GM21723 (cell line): ENCODE data around the gene RAP1GDS1.
A peak's percentile ranks its signal among the peaks of the same experiment; 100 is the strongest.
"Not testable (repeated sequence)": the region's sequence is repeated elsewhere in the genome, so short reads cannot be mapped to it uniquely, and the experiment has no call there.

Experiments used
- ATAC-seq: cut with Tn5 transposase; IDR thresholded peaks from one replicate; pipeline ENCODE4 v1.9.1; 2021; ENCODE audit warnings: mild to moderate bottlenecking, moderate library complexity; ENCODE audit not compliant: unreplicated experiment

Gene RAP1GDS1

DNA sequence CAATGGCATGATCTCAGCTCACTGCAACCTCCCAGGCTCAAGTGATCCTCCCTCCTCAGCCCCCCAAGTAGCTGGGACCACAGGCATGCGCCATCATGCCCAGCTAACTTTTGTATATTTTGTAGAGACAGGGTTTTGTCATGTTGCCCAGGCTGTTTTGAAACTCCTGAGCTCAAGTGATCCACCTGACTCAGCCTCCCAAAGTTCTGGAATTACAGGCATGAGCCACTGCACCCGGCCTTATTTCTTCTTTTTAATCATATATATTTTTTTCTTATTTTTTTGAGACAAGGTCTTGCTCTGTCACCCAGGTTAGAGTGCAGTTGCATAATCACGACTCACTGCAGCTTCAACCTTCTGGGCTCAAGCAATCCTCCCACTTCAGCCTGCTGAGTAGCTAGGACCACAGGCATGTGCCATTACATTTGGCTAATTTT, 213.2 kb downstream of the RAP1GDS1 start:
- ATAC-seq: no peak

DNA sequence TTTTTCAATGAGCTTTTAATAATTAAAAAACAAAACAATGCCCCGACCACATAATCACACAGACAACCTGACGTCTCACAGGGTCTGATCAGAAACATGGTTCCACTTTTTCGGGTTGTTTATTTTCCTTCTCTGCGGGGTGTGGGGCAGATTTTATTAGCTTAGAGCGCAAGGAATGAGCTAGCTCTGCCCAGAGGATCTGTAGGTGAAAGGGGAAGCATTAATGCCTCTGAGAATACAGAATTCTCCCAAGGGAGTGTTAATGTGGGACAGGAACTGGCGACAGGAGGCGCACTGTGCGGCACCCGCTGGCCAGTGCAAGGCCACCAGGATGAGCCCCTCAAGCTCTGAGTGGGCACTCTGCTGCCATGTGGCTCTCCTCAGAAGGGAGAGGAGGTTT, 215.7 kb downstream of the RAP1GDS1 start:
- ATAC-seq: no peak

- ATAC-seq: not testable (repeated sequence)
Measured at GRCh38 chr4:98479590-98479989, 218.4 kb downstream of the RAP1GDS1 start.

GRCh38 chr4:98480535-98480934, 219.4 kb downstream of the RAP1GDS1 start:
- no peak for ATAC-seq

DNA sequence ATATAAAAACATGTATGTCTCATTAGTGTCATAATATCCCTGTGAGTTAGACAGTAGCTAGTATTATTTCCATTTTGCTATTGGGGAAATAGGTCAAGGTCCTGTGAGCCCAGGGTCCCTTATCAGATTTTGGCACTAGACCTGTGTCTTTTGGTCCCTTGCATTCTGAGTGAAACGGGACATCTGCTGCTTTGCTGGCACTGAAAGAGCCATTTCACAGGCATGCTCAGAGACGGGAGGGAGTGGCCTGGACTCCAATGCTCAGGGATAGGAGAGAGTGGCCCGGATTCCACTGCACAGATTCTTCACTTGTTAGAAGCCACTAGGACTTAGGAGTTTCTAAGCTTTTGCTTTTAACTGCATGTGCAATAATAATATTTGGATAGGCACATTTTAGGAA, 220.0 kb downstream of the RAP1GDS1 start:
- no peak for ATAC-seq

GRCh38 chr4:98482503-98482846, 221.3 kb downstream of the RAP1GDS1 start:
- ATAC-seq: peak; percentile 29

DNA sequence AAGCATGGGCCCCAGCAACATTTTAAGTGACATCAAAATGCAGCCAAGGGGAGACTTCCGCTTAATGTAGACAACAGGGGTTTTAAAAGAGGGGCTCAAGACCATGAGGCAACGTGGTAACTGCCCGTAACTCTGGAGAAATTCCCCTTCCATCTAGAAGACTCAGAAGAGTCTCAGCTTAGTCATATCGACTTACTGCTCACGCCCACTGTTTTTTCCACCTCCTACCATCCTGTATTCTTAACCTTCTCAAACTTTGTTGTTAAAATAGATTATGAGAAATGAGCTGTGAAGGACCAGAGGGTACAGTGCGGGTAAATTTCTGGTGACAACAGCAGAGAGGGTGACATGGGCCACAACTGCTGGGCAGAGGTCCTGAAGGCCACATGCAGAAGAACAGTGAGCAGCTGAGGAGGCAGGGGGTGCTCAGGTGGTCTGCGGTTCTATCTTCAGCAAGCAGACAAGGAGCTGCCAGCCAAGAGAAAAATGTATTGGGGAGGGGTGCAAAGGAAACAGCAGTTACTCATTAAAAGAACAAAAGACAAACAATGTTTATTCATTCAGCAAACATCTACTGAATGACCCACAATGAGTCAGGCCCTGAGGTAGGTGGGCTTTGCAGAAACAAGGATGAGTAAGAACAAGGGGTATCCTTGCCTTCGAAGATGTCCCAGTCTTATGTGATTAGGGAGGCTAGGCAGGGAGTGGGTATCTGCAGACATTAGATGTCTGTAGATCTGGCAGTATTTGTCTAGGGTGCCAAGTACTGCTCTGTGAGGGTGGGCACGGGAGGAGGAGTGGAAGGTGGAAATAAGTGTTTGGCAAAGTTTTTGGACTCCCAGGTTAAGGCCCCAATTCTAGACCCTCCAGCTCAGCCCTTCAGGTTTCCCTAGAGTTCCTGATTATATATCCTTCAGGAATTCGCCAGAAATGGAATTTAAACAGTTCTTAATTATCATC, 221.9 kb downstream of the RAP1GDS1 start:
- ATAC-seq: peak; percentile 95

- ATAC-seq: no peak
Measured at GRCh38 chr4:98484031-98484430, 222.8 kb downstream of the RAP1GDS1 start.

GRCh38 chr4:98485816-98486345, 224.7 kb downstream of the RAP1GDS1 start:
- no peak for ATAC-seq

DNA sequence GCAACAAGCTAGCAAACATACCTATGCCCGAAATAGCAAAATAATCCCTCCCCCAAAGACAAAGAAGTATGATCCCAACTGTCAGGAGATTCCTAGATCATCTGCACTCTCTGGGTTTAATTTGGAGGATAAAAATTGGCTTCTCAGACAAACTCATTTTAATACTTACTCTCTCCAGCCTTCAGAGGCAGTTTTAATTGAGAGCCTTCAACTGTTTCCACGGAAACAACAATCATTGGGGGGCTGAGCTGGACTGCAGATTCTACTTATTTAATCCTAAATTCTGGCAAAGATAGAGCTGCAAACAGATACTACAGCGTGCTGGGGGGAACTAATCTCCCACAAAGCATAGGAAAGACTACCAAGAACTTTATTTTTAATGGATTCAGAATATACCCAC, 229.1 kb downstream of the RAP1GDS1 start:
- ATAC-seq: no peak

DNA sequence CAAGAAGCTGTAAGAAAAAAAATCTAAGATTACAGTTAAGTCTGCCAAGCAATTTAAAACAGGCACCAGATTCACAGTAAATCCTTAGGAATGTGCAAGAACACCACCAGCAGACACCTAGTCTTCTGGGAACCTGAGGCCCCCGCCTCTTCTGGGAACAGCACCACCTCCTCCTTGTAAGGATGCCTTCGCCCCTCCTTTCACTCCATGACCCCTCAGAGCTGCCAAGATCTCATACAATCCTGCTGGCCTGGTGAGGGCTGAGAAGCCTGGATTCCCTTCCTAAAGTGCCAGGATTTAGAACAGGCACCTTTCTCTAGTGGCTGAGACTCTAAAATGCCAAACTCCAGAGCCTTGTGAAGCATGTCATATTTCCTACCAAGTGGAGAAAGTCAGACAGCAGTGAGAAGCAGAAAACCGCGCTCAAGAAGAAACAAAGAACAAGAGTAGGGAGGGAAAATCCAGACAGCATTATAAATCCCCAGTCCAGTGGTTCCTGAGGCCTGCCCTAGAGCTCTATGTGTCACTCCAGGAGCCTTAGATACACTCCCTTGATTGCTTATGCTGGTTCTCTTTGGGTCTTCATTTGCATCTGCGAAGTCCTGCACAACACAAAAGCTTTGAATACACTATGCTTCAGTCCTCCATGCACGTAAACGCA, 230.8 kb downstream of the RAP1GDS1 start:
- ATAC-seq: no peak

DNA sequence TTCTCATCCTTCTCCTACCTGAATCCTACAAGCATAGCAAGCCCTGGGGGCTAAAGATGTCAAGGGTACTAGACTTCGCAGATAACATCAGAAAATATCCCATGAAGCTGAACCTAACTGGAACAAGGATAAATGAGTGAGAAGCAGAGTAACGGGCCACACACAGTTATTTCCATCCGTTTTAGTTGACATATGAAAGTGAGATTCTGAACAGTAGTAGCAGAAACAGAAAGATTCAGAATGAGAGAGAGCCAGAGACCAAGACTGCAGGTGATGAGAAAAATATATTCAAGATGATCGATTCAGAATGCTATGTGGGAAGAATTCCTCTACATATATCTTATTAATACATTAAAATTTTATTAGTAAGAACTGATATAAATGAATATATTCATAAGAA, 232.1 kb downstream of the RAP1GDS1 start:
- peak; percentile 81 for ATAC-seq
